Sigmoid colon (tissue), 7 donors: ENCODE measurements around the gene OGN. TPM values are rescaled to one million over a fixed set of nuclear protein-coding genes. Genes with fewer than 3 reads are reported as not detected.

ENCODE experiments used
- DNase-seq: peaks from one replicate; pipeline ENCODE4 v3.0.0-alpha.2; 2019
- H3K27ac ChIP-seq, 4 donors: fragments of 200-600 bp; sonication (generic); one replicate each; pipeline ENCODE4 v1.5.1; 2016 to 2019; ENCODE audit warnings: mild to moderate bottlenecking in 1 of 4
- H3K27me3 ChIP-seq, 3 donors: fragments of 200-600 bp; sonication (generic); one replicate each; pipeline ENCODE4 v1.5.1; 2019; ENCODE audit warnings: mild to moderate bottlenecking in 1 of 3
- H3K36me3 ChIP-seq, 4 donors: fragments of 200-600 bp; sonication (generic); one replicate each; pipeline ENCODE4 v1.5.1; 2016 to 2019
- H3K4me1 ChIP-seq, 4 donors: fragments of 200-600 bp; sonication (generic); one replicate each; pipeline ENCODE4 v1.5.1; 2017 to 2019
- H3K4me3 ChIP-seq, 4 donors: fragments of 200-600 bp; sonication (generic); one replicate each; pipeline ENCODE4 v1.5.1; 2017 to 2019; ENCODE audit warnings: mild to moderate bottlenecking in 2 of 4, moderate library complexity in 1 of 4
- H3K9me3 ChIP-seq, 4 donors: fragments of 200-600 bp in 3 of 4; sonication (generic) in 3 of 4; one replicate each; pipeline versions ENCODE4 v1.5.1 to v1.6.1; 2013 to 2019
- EP300 ChIP-seq, 4 donors: sonication (generic); formaldehyde crosslinking; IDR thresholded peaks; one replicate each; pipeline ENCODE4 v1.6.1; 2017; ENCODE audit warnings: antibody characterized with exemption in 4 of 4
- POLR2A ChIP-seq, 2 donors: fragments of 450-650 bp; IDR thresholded peaks; one replicate each; pipeline ENCODE4 v1.6.1; 2016; ENCODE audit warnings: antibody characterized with exemption in 2 of 2, mild to moderate bottlenecking in 2 of 2, moderate library complexity in 2 of 2
- POLR2AphosphoS5 ChIP-seq, 4 donors: sonication (generic); formaldehyde crosslinking; IDR thresholded peaks; one replicate each; pipeline ENCODE4 v1.6.1; 2017; ENCODE audit warnings: antibody characterized with exemption in 4 of 4
- WGBS, 2 donors: extraction: QIAGEN DNeasy Blood & Tissue Kit; methylation state at CpG; one replicate each; pipeline ENCODE4 v1.1.7; 2013; 5-methylcytosine and 5-hydroxymethylcytosine counted together
- intact Hi-C: fragments of 100-400 bp; cut with DNase I; formaldehyde crosslinking; loops from one replicate; pipeline ENCODE4 v1.15.1; 2023
- polyA plus RNA-seq, 3 donors: library from polyadenylated mRNA; stranded (reverse); fragments of 200-250 nt; gene quantifications; one replicate each; pipeline ENCODE4 v1.2.3, GENCODE V29; 2013
- total RNA-seq, 4 donors: library from RNA; depleted of rRNA; stranded (reverse); fragments of >200 nt; gene quantifications; one replicate each; pipeline ENCODE4 v1.1.0, GENCODE V29; 2016
- TF ChIP-seq, protein P1 (sequence below), 4 experiments: fragments of 450-650 bp in 3 of 4; fragments of 200-600 bp in 1 of 4; IDR thresholded peaks; one replicate each; pipeline ENCODE4 v1.5.1; 2016 to 2019; ENCODE audit warnings: antibody characterized with exemption in 4 of 4, mild to moderate bottlenecking in 3 of 4, moderate library complexity in 2 of 4
- donor health status: healthy with polysubstance abuse.
- donor health status: Bipolar disorder and iron deficiency.
- donor health status: healthy.

The OGN gene
- total and polyA plus RNA-seq, 7 donors = 1.6 to 93.3 (median 41.8) TPM

DNA sequence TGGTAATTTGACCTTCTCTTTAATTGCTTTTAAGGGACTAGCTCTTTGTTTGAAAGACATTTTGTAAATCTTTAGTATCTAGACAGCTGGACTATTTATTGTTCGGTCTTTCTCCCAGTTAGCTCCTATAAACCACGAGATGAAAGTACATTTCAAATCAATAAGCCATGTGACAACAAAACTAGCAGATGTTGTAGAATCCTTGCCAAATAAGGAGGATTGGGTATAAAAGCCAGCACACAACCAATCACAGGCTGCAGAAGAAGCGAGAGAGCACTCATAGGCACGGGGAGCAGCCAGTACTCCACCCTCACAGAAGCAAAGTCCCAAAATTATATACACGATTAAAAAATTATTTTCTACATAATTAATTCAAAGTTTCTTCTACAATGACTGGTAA is 28.0 kb upstream of the OGN start:
- Histone ChIP-seq H3K36me3 (no peaks in the 10 kb centered on the region), H3K4me3 (no peak overlapping the region), H3K27ac (no peak overlapping the region), H3K4me1 (no peaks in the 10 kb centered on the region), H3K27me3 (no peaks in the 10 kb centered on the region), H3K9me3 (no peaks in the 10 kb centered on the region)
- intact Hi-C loops = loop anchor here (10.0 kb wide), 1 partner anchor 288 kb away; no protein-coding TSS in a partner anchor
- no peak for TF ChIP-seq EP300 (IDR thresholded peaks at IDR 0.05)
- no peak for TF ChIP-seq POLR2A (IDR thresholded peaks at IDR 0.05)
- no peak for TF ChIP-seq POLR2AphosphoS5 (IDR thresholded peaks at IDR 0.05)
- WGBS, 2 donors = 77% methylated on average over 5 of the region's 5 CpGs
- no peak for DNase-seq

DNA sequence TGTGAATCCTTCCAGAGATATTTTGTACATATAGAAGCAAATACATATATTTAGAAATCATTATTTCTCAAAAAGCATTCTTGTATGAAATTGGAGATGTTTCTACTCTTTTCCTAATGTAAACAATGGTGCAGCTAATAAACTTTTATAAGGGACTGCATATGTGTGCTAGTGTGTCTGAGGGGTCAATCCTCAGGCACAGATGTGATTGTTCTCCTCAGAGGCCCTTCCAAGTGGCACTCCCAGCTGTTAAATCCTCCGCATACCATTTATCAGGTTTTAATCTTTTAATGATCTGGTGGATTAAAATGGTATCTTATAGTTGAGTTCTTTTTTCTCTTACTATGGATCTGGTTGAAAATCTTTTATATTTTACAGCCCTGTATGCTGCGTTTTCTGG is 25.5 kb upstream of the OGN start:
- WGBS, 2 donors = 64 to 85% methylated on average over 2 of the region's 2 CpGs
- Histone ChIP-seq H3K27me3 (no peaks in the 10 kb centered on the region), H3K36me3 (no peaks in the 10 kb centered on the region), H3K4me1 (peaks cover 0 to 22% (median 15%) of the 10 kb centered on the region in 4 donors), H3K4me3 (no peak overlapping the region), H3K9me3 (no peaks in the 10 kb centered on the region), H3K27ac (no peak overlapping the region)
- DNase-seq = no peak
- intact Hi-C loops = loop anchor here (10.0 kb wide), 1 partner anchor 285 kb away; no protein-coding TSS in a partner anchor
- TF ChIP-seq, protein P1, sequence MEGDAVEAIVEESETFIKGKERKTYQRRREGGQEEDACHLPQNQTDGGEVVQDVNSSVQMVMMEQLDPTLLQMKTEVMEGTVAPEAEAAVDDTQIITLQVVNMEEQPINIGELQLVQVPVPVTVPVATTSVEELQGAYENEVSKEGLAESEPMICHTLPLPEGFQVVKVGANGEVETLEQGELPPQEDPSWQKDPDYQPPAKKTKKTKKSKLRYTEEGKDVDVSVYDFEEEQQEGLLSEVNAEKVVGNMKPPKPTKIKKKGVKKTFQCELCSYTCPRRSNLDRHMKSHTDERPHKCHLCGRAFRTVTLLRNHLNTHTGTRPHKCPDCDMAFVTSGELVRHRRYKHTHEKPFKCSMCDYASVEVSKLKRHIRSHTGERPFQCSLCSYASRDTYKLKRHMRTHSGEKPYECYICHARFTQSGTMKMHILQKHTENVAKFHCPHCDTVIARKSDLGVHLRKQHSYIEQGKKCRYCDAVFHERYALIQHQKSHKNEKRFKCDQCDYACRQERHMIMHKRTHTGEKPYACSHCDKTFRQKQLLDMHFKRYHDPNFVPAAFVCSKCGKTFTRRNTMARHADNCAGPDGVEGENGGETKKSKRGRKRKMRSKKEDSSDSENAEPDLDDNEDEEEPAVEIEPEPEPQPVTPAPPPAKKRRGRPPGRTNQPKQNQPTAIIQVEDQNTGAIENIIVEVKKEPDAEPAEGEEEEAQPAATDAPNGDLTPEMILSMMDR (IDR thresholded peaks at IDR 0.05) = no peak
- no peak for TF ChIP-seq EP300 (IDR thresholded peaks at IDR 0.05)
- TF ChIP-seq POLR2AphosphoS5 (IDR thresholded peaks at IDR 0.05) = no peak
- TF ChIP-seq POLR2A (IDR thresholded peaks at IDR 0.05) = no peak

DNA sequence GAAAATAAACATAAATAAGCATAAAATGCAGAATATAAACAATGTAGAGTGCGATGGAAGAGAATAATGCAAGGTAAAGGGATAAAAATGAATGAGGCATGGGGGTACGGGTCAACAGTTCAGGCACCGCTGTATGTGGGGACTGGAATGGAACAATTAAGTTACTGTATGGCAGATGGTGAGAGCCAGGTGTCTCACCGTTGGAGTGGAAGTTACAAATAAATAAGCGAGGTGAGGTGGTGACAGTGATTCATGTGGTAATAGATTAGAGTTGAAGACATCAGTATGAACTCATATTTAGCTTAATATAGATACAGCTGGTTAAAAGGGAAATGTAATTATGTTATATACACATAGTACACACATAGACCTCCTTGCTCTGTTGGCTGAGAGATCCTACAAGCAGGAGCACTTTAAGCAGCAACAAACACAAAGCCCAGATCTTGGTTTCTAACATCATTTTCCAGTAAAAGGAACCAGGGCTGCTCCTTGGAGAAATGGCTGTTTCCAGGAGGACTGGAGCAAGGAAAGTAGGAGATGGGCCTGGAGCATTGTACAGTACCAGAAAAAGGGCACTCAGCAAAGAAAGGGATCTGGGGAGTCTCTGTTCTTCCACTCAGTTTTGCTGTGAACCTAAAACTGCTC is 22.2 kb upstream of the OGN start:
- 72 to 83% methylated on average over 5 of the region's 5 CpGs for WGBS, 2 donors
- Histone ChIP-seq H3K4me3 (no peak overlapping the region), H3K36me3 (no peaks in the 10 kb centered on the region), H3K9me3 (no peaks in the 10 kb centered on the region), H3K4me1 (peaks cover 0 to 31% (median 19%) of the 10 kb centered on the region in 4 donors), H3K27me3 (no peaks in the 10 kb centered on the region), H3K27ac (peak overlapping the region; percentile 8 to 56 (median 46))
- no peak for DNase-seq
- intact Hi-C loops = no loop called here
- TF ChIP-seq POLR2A (IDR thresholded peaks at IDR 0.05) (no peak), EP300 (IDR thresholded peaks at IDR 0.05) (no peak)
- TF ChIP-seq, protein P1 (IDR thresholded peaks at IDR 0.05) = no peak

DNA sequence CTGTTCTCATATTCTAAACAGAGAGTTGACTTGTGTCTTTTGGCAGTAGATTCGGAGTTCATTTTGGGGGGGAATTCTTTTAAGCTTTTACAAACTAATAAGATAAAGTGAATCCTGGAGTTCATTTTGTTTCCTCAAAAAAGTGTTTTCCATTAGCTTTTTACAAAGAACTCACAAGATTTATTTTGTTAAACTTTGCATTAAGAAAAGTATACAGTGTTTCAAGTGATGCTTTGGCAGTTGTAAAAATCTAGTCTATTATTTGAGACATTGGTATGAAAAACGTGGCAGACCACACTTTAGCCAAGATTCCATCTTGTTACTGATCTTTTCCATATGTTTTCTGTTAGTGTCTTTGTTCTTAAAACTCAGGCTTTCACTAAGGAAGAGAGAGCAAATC is 21.1 kb upstream of the OGN start:
- no peak for DNase-seq
- H3K27ac ChIP-seq = peak overlapping the region; percentile 45 to 56 (median 46)
- no peak for TF ChIP-seq POLR2A (IDR thresholded peaks at IDR 0.05)
- peak in 1 of 4 donors; percentile 20 for TF ChIP-seq POLR2AphosphoS5 (IDR thresholded peaks at IDR 0.05)
- no peaks in the 10 kb centered on the region for H3K36me3 ChIP-seq
- no peaks in the 10 kb centered on the region for H3K27me3 ChIP-seq
- intact Hi-C loops = no loop called here
- no peak overlapping the region for H3K4me3 ChIP-seq
- H3K4me1 ChIP-seq = peaks cover 0 to 31% (median 19%) of the 10 kb centered on the region in 4 donors
- 69 to 71% methylated on average over 2 of the region's 2 CpGs for WGBS, 2 donors
- H3K9me3 ChIP-seq = no peaks in the 10 kb centered on the region

DNA sequence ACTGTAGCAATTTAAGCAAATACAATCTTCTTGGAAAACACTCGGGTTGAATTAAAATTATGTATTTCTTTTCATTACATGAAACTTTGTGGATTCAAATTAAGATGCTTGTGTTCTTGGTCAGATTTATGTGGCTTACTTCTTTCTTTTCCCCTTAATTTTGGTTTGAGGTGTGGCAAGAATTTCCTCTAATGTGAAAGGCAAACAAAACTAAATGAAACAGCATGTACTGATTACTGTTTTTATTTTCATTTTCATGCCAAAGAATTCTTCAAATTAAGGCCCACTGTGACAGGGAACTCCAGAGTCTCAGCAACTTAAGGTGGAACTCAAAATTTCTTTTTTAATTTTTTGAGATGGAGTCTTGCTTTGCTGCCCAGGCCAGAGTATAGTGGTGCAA is 20.0 kb upstream of the OGN start, which contains the start of gene OMD:
OMD (minus strand) TSS at position 132 of the 400 bp plus-strand sequence. CDS start 6,913 bp downstream, outside the sequence.
- Histone ChIP-seq H3K36me3 (no peaks in the 10 kb centered on the region), H3K27me3 (no peaks in the 10 kb centered on the region), H3K9me3 (no peaks in the 10 kb centered on the region), H3K27ac (peak within 1 kb of the TSS; percentile 45 to 56 (median 46)), H3K4me1 (peaks cover 0 to 31% (median 19%) of the 10 kb centered on the region in 4 donors), H3K4me3 (peak within 1 kb of the TSS; percentile 0 to 24 (median 14))
- WGBS, 2 donors = 70 to 77% methylated on average over 1 of the region's 1 CpG
- TF ChIP-seq POLR2AphosphoS5 (IDR thresholded peaks at IDR 0.05) (peak in 1 of 4 donors; percentile 16), EP300 (IDR thresholded peaks at IDR 0.05) (no peak), POLR2A (IDR thresholded peaks at IDR 0.05) (no peak)
- DNase-seq = no peak
- intact Hi-C loops = no loop called here

DNA sequence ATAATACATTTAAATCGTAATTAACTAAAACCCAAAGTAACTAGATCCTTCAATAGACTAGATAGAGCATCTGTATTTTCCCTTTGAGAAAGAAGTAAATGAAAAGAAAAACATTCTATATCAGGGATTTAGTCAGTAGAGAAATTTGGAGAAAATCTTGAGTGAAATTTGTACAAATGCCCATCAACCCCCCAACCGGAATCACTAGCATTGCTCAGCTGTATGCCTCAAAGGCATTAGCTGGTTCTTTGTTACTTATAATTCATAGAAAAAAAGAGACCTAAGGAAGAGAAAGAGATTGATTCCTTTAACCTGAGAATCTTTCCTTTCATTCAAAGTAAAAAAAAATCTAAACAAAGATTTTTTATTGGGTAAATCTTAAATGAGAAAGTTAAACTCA is 19.2 kb upstream of the OGN start:
- no peak for DNase-seq
- H3K36me3 ChIP-seq = no peaks in the 10 kb centered on the region
- H3K27ac ChIP-seq = peak overlapping the region in 3 of 4 donors; percentile 6 to 56 (median 17)
- WGBS, 2 donors = 94 to 98% methylated on average over 2 of the region's 2 CpGs
- no peak for TF ChIP-seq POLR2A (IDR thresholded peaks at IDR 0.05)
- TF ChIP-seq POLR2AphosphoS5 (IDR thresholded peaks at IDR 0.05) = no peak
- TF ChIP-seq EP300 (IDR thresholded peaks at IDR 0.05) = no peak
- TF ChIP-seq, protein P1 (IDR thresholded peaks at IDR 0.05) = no peak
- no peaks in the 10 kb centered on the region for H3K9me3 ChIP-seq
- H3K4me1 ChIP-seq = peaks cover 0 to 31% (median 19%) of the 10 kb centered on the region in 4 donors
- H3K4me3 ChIP-seq = peak overlapping the region; percentile 0 to 24 (median 14)
- H3K27me3 ChIP-seq = no peaks in the 10 kb centered on the region
- intact Hi-C loops = no loop called here
